ENCODE data around the gene CRB3.
"Not testable (repeated sequence)": the region's sequence is repeated elsewhere in the genome, so short reads cannot be mapped to it uniquely, and the experiment has no call there.

Gene CRB3

GRCh38 chr19:6424195-6424938 lies 39.7 kb upstream of the CRB3 start, which contains the start of gene KHSRP:
Gene KHSRP (minus strand): TSS chr19:6424811. CDS start chr19:6424701, 110 bp downstream.
- H3K36me3 ChIP-seq (ENCODE audit: control insufficient read depth, insufficient read depth, low read length): peaks cover 35% of the 10 kb centered on the region
- no peaks in the 10 kb centered on the region for H3K4me1 ChIP-seq (ENCODE audit: control insufficient read depth, insufficient read depth, low read length)
- peak within 1 kb of the TSS; percentile 91 for H3K4me3 ChIP-seq (ENCODE audit: low read depth, low read length)
- peaks cover 4% of the 10 kb centered on the region; the same call in 1 of the 2 replicates for H3K9me3 ChIP-seq (ENCODE audit: control insufficient read depth, insufficient read depth, low read length)
- peak within 1 kb of the TSS; percentile 79 for H3K27ac ChIP-seq (ENCODE audit: low read depth, low read length)
- H3K9ac ChIP-seq (ENCODE audit: low read depth, low read length): peak within 1 kb of the TSS; percentile 65
- peaks cover 1% of the 10 kb centered on the region for H3K27me3 ChIP-seq (ENCODE audit: control insufficient read depth, insufficient read depth, low read length)

- H3K9ac ChIP-seq (ENCODE audit: low read depth, low read length): no peak overlapping the region
These were observed 38.9 kb upstream of the CRB3 start for GRCh38 chr19:6424939-6425731.

GRCh38 chr19:6425732-6426620 lies 38.1 kb upstream of the CRB3 start:
- Histone ChIP-seq H3K9ac (ENCODE audit: low read depth, low read length) (no peak overlapping the region), H3K36me3 (ENCODE audit: control insufficient read depth, insufficient read depth, low read length) (peaks cover 19% of the 10 kb centered on the region), H3K4me3 (ENCODE audit: low read depth, low read length) (0 out of 2 replicates have a peak overlapping the region, but pooled peaks have one; percentile 4), H3K4me1 (ENCODE audit: control insufficient read depth, insufficient read depth, low read length) (no peaks in the 10 kb centered on the region), H3K27ac (ENCODE audit: low read depth, low read length) (no peak overlapping the region), H3K27me3 (ENCODE audit: control insufficient read depth, insufficient read depth, low read length) (peaks cover 4% of the 10 kb centered on the region), H3K9me3 (ENCODE audit: control insufficient read depth, insufficient read depth, low read length) (peaks cover 4% of the 10 kb centered on the region; the same call in 1 of the 2 replicates)

More at GRCh38 chr19:6424939-6425731, 38.9 kb upstream of the CRB3 start:
- Histone ChIP-seq H3K4me3 (ENCODE audit: low read depth, low read length) (0 out of 2 replicates have a peak overlapping the region, but pooled peaks have one; percentile 4), H3K27me3 (ENCODE audit: control insufficient read depth, insufficient read depth, low read length) (peaks cover 4% of the 10 kb centered on the region), H3K4me1 (ENCODE audit: control insufficient read depth, insufficient read depth, low read length) (no peaks in the 10 kb centered on the region), H3K36me3 (ENCODE audit: control insufficient read depth, insufficient read depth, low read length) (peaks cover 28% of the 10 kb centered on the region), H3K9me3 (ENCODE audit: control insufficient read depth, insufficient read depth, low read length) (peaks cover 4% of the 10 kb centered on the region; the same call in 1 of the 2 replicates), H3K27ac (ENCODE audit: low read depth, low read length) (no peak overlapping the region)

- Histone ChIP-seq H3K36me3 (ENCODE audit: control insufficient read depth, insufficient read depth, low read length) (peaks cover 8% of the 10 kb centered on the region), H3K9me3 (ENCODE audit: control insufficient read depth, insufficient read depth, low read length) (peaks cover 4% of the 10 kb centered on the region; the same call in 1 of the 2 replicates), H3K27me3 (ENCODE audit: control insufficient read depth, insufficient read depth, low read length) (peaks cover 4% of the 10 kb centered on the region), H3K4me1 (ENCODE audit: control insufficient read depth, insufficient read depth, low read length) (no peaks in the 10 kb centered on the region), H3K27ac (ENCODE audit: low read depth, low read length) (no peak overlapping the region), H3K4me3 (ENCODE audit: low read depth, low read length) (no peak overlapping the region), H3K9ac (ENCODE audit: low read depth, low read length) (no peak overlapping the region)
These were observed 36.9 kb upstream of the CRB3 start for GRCh38 chr19:6427131-6427530.

- not testable (repeated sequence) for H3K27ac ChIP-seq (ENCODE audit: low read depth, low read length); H3K4me1 ChIP-seq (ENCODE audit: control insufficient read depth, insufficient read depth, low read length)
These were observed 35.2 kb upstream of the CRB3 start for GRCh38 chr19:6428692-6429418.

GRCh38 chr19:6429419-6430221 lies 34.5 kb upstream of the CRB3 start:
- no peaks in the 10 kb centered on the region for H3K4me1 ChIP-seq (ENCODE audit: control insufficient read depth, insufficient read depth, low read length)
- peaks cover 4% of the 10 kb centered on the region for H3K27me3 ChIP-seq (ENCODE audit: control insufficient read depth, insufficient read depth, low read length)
- no peak overlapping the region for H3K9ac ChIP-seq (ENCODE audit: low read depth, low read length)
- H3K4me3 ChIP-seq (ENCODE audit: low read depth, low read length): no peak overlapping the region
- no peaks in the 10 kb centered on the region for H3K36me3 ChIP-seq (ENCODE audit: control insufficient read depth, insufficient read depth, low read length)
- no peak overlapping the region for H3K27ac ChIP-seq (ENCODE audit: low read depth, low read length)
- peaks cover 4% of the 10 kb centered on the region; the same call in 1 of the 2 replicates for H3K9me3 ChIP-seq (ENCODE audit: control insufficient read depth, insufficient read depth, low read length)

More at GRCh38 chr19:6428692-6429418, 35.2 kb upstream of the CRB3 start:
- not testable (repeated sequence) for H3K9me3 ChIP-seq (ENCODE audit: control insufficient read depth, insufficient read depth, low read length); H3K9ac ChIP-seq (ENCODE audit: low read depth, low read length); H3K36me3 ChIP-seq (ENCODE audit: control insufficient read depth, insufficient read depth, low read length); H3K4me3 ChIP-seq (ENCODE audit: low read depth, low read length); H3K27me3 ChIP-seq (ENCODE audit: control insufficient read depth, insufficient read depth, low read length)

GRCh38 chr19:6431891-6432290 lies 32.2 kb upstream of the CRB3 start:
- Histone ChIP-seq H3K27ac (ENCODE audit: low read depth, low read length) (no peak overlapping the region), H3K36me3 (ENCODE audit: control insufficient read depth, insufficient read depth, low read length) (no peaks in the 10 kb centered on the region), H3K4me1 (ENCODE audit: control insufficient read depth, insufficient read depth, low read length) (no peaks in the 10 kb centered on the region), H3K27me3 (ENCODE audit: control insufficient read depth, insufficient read depth, low read length) (peaks cover 4% of the 10 kb centered on the region), H3K9me3 (ENCODE audit: control insufficient read depth, insufficient read depth, low read length) (no peaks in the 10 kb centered on the region), H3K4me3 (ENCODE audit: low read depth, low read length) (no peak overlapping the region), H3K9ac (ENCODE audit: low read depth, low read length) (no peak overlapping the region)

GRCh38 chr19:6433165-6433564 lies 30.9 kb upstream of the CRB3 start:
- Histone ChIP-seq H3K4me3 (ENCODE audit: low read depth, low read length) (no peak overlapping the region), H3K27me3 (ENCODE audit: control insufficient read depth, insufficient read depth, low read length) (peaks cover 4% of the 10 kb centered on the region), H3K9ac (ENCODE audit: low read depth, low read length) (no peak overlapping the region), H3K27ac (ENCODE audit: low read depth, low read length) (no peak overlapping the region), H3K9me3 (ENCODE audit: control insufficient read depth, insufficient read depth, low read length) (no peaks in the 10 kb centered on the region), H3K36me3 (ENCODE audit: control insufficient read depth, insufficient read depth, low read length) (no peaks in the 10 kb centered on the region), H3K4me1 (ENCODE audit: control insufficient read depth, insufficient read depth, low read length) (no peaks in the 10 kb centered on the region)

GRCh38 chr19:6433663-6434062 lies 30.4 kb upstream of the CRB3 start, which contains the start of gene SLC25A41:
Gene SLC25A41 (minus strand): TSS chr19:6433763. CDS start chr19:6433693, 70 bp downstream.
- H3K9ac ChIP-seq (ENCODE audit: low read depth, low read length): no peak within 1 kb of the TSS

More at GRCh38 chr19:6433663-6434062, 30.4 kb upstream of the CRB3 start, which contains the start of gene SLC25A41:
- H3K4me3 ChIP-seq (ENCODE audit: low read depth, low read length): no peak within 1 kb of the TSS
- H3K36me3 ChIP-seq (ENCODE audit: control insufficient read depth, insufficient read depth, low read length): no peaks in the 10 kb centered on the region
- H3K27ac ChIP-seq (ENCODE audit: low read depth, low read length): no peak within 1 kb of the TSS
- no peaks in the 10 kb centered on the region for H3K4me1 ChIP-seq (ENCODE audit: control insufficient read depth, insufficient read depth, low read length)
- no peaks in the 10 kb centered on the region for H3K9me3 ChIP-seq (ENCODE audit: control insufficient read depth, insufficient read depth, low read length)
- peaks cover 4% of the 10 kb centered on the region for H3K27me3 ChIP-seq (ENCODE audit: control insufficient read depth, insufficient read depth, low read length)
